Mucosa of rectum (tissue), 2 donors: ENCODE data around the gene PHF21A.

Experiments
- H3K27ac ChIP-seq, 2 donors: one replicate each; pipeline ENCODE4 v1.7.0; 2013; ENCODE audit warnings: inconsistent platforms in 2 of 2, low read depth in 2 of 2, low read length in 2 of 2
- H3K27me3 ChIP-seq, 2 donors: one replicate each; pipeline ENCODE4 v1.7.0; 2013; ENCODE audit warnings: low read length in 2 of 2; ENCODE audit not compliant: control insufficient read depth in 2 of 2, insufficient read depth in 2 of 2
- H3K36me3 ChIP-seq, 2 donors: one replicate each; pipeline ENCODE4 v1.7.0; 2013; ENCODE audit warnings: low read length in 2 of 2; ENCODE audit not compliant: control insufficient read depth in 2 of 2, insufficient read depth in 2 of 2
- H3K4me1 ChIP-seq, 2 donors: one replicate each; pipeline ENCODE4 v1.7.0; 2013; ENCODE audit warnings: low read length in 2 of 2, mild to moderate bottlenecking in 1 of 2; ENCODE audit not compliant: control insufficient read depth in 2 of 2, insufficient read depth in 2 of 2
- H3K4me3 ChIP-seq, 2 donors: one replicate each; pipeline ENCODE4 v1.7.0; 2013; ENCODE audit warnings: low read length in 2 of 2
- H3K9ac ChIP-seq, 2 donors: one replicate each; pipeline ENCODE4 v1.7.0; 2013; ENCODE audit warnings: low read length in 2 of 2, low read depth in 1 of 2, mild to moderate bottlenecking in 1 of 2
- H3K9me3 ChIP-seq, 2 donors: one replicate each; pipeline ENCODE4 v1.7.0; 2013; ENCODE audit warnings: low read length in 2 of 2; ENCODE audit not compliant: control insufficient read depth in 2 of 2
- donor health status: healthy.
- donor health status: Normal muscosa, but diverticular disease.

PHF21A gene

DNA sequence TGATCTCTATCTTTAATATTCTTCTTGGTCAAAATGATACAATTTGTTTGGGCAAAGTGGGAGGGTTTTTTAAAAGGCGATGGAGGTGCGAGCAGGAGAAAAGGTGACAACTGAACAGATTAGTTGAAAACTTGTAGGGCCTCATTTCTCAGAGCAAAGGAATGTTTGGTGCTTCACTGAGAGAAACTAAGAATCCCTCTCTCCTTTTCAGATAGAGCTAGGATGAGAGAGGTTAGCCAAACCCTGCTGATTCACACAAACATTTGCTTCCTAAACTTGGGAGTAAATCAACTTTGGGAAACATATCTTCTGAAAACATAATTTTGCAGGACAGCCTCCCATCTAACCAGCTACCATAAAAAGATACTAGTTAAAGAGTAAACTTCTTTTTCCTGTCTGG is 57.0 kb downstream of the PHF21A start:
- no peak overlapping the region for H3K27ac ChIP-seq
- no peaks in the 10 kb centered on the region for H3K9me3 ChIP-seq
- H3K9ac ChIP-seq: no peak overlapping the region
- no peaks in the 10 kb centered on the region for H3K4me1 ChIP-seq
- H3K4me3 ChIP-seq: no peak overlapping the region
- no peaks in the 10 kb centered on the region for H3K27me3 ChIP-seq
- H3K36me3 ChIP-seq: peaks cover 0 to 7% of the 10 kb centered on the region in 2 donors

DNA sequence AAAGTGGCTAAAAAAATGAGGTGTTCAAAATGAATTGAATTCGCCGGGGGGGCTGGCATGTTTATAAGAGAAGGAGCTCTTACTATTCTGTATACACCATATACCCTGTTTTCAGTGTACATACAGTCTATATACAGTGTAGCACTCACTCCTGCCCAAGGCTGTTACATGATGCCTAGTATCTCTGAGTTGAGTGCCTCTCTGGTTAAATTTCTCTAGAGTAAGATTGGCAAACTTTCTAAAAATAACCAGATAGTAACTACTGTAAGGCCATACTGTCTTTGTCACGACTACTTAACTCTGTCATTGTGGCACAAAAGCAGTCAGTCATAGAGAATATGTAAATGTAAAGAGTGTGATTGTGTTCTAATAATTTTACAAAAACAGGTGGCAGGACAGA is 58.1 kb downstream of the PHF21A start:
- H3K27ac ChIP-seq: no peak overlapping the region
- no peaks in the 10 kb centered on the region for H3K27me3 ChIP-seq
- no peaks in the 10 kb centered on the region for H3K9me3 ChIP-seq
- no peaks in the 10 kb centered on the region for H3K4me1 ChIP-seq
- H3K9ac ChIP-seq: no peak overlapping the region
- H3K4me3 ChIP-seq: no peak overlapping the region
- H3K36me3 ChIP-seq: peaks cover 0 to 7% of the 10 kb centered on the region in 2 donors

DNA sequence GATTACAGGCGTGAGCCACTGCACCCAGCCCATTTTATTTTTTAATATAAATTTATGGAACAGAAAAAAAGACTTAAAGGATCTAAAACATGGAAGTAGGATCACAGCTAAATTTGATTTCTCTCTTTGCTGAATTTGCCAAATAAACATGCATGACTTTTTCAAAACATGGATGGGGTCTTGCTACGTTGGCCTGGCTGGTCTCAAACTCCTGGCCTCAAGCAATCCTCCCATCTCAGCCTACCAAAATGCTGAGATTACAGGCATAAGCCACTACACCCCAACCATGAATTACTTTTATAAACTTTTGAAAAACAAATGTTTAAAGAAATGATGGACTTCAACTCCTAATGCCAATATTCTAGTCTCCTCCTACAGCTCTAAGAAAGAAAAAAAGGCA is 61.2 kb downstream of the PHF21A start:
- H3K27me3 ChIP-seq: no peaks in the 10 kb centered on the region
- no peaks in the 10 kb centered on the region for H3K9me3 ChIP-seq
- H3K36me3 ChIP-seq: peaks cover 0 to 3% of the 10 kb centered on the region in 2 donors
- H3K9ac ChIP-seq: no peak overlapping the region
- no peak overlapping the region for H3K4me3 ChIP-seq
- H3K27ac ChIP-seq: no peak overlapping the region
- no peaks in the 10 kb centered on the region for H3K4me1 ChIP-seq

DNA sequence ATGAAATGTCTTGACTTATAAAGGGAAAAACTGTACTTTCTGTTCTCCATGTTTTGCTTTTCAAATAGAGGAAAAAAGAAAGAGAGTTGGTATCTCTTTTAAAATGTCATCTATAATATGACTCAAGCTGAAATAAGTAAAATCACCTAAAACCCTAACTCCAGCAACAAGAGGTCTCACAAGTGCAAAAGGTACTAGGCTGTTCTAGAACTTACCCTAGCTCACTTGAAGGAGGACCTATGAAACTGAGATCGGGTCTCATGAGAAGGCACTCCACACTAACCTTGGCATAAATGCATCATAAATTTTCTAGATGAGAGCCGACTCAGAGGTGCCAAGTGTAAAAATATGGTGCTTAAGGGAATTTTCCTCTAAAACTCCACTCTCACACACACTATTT is 63.8 kb downstream of the PHF21A start:
- Histone ChIP-seq H3K9me3 (no peaks in the 10 kb centered on the region), H3K27me3 (no peaks in the 10 kb centered on the region), H3K9ac (no peak overlapping the region)

DNA sequence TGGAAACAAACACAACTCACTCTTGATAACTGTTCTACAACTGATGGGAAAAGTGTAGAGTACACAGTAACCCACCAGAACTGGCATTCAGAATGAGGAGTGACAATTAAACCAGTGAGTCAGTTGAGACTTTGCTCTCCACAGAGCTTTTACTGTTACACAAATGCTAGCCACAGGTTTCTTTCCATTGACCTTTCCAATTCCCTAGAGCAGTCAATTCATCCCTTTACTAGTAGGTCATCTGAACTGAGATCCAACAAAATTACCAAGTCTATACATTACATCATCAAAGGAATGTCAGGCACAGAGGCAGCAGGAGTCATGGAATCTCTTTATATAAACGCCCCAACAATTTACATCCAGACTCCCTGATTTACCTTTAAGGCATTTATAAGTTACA is 65.9 kb downstream of the PHF21A start:
- H3K4me1 ChIP-seq: no peaks in the 10 kb centered on the region
- H3K27me3 ChIP-seq: no peaks in the 10 kb centered on the region
- no peak overlapping the region for H3K9ac ChIP-seq
- no peaks in the 10 kb centered on the region for H3K9me3 ChIP-seq
- H3K27ac ChIP-seq: no peak overlapping the region
- H3K4me3 ChIP-seq: no peak overlapping the region
- peaks cover 0 to 4% of the 10 kb centered on the region in 2 donors for H3K36me3 ChIP-seq

More for the DNA sequence above, 63.8 kb downstream of the PHF21A start:
- H3K4me3 ChIP-seq: no peak overlapping the region
- peaks cover 0 to 4% of the 10 kb centered on the region in 2 donors for H3K36me3 ChIP-seq
- no peaks in the 10 kb centered on the region for H3K4me1 ChIP-seq
- no peak overlapping the region for H3K27ac ChIP-seq

DNA sequence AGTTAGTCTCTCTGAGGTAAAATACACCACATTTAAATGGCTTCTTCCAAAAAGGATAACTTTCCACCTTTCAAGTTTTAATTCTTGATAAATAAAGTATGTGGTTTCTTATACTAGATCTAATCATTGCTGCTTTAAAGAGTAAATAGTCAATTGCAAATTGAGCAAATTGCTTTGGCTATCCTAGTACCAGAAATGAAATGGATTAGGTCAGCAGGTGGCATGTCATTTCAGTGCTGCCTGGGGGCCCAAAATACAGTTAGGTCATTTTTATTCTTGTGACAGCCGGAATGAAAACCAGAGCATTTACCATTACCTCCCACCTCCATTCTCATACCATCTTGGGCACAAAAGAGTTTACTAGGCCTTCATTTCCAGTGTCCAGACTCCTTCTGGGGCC is 70.2 kb downstream of the PHF21A start:
- H3K27ac ChIP-seq: no peak overlapping the region
- no peak overlapping the region for H3K9ac ChIP-seq
- peaks cover 0 to 4% of the 10 kb centered on the region in 2 donors for H3K36me3 ChIP-seq
- H3K9me3 ChIP-seq: no peaks in the 10 kb centered on the region
- H3K4me1 ChIP-seq: no peaks in the 10 kb centered on the region
- H3K4me3 ChIP-seq: no peak overlapping the region
- no peaks in the 10 kb centered on the region for H3K27me3 ChIP-seq

DNA sequence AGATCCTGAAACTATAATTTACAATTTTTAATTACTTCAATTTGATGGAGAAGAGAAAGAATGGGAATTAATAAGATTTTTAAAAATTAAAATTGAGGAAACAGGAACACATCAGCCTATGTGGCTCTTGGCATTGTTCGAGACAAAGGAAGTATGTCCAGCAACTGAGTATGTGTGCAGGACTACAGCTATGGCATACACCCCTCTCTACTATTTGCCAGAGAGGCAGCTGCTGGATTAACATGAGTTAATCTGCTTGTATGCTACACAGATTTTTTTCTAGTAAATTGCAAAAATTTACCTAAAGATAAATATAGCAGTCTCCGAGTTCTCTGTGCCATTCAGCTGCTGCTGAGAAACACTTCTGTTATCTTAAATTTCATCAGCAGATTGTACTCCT is 70.6 kb downstream of the PHF21A start:
- Histone ChIP-seq H3K4me1 (no peaks in the 10 kb centered on the region), H3K36me3 (peaks cover 0 to 4% of the 10 kb centered on the region in 2 donors), H3K9me3 (no peaks in the 10 kb centered on the region), H3K27me3 (no peaks in the 10 kb centered on the region), H3K27ac (no peak overlapping the region), H3K4me3 (no peak overlapping the region), H3K9ac (no peak overlapping the region)

DNA sequence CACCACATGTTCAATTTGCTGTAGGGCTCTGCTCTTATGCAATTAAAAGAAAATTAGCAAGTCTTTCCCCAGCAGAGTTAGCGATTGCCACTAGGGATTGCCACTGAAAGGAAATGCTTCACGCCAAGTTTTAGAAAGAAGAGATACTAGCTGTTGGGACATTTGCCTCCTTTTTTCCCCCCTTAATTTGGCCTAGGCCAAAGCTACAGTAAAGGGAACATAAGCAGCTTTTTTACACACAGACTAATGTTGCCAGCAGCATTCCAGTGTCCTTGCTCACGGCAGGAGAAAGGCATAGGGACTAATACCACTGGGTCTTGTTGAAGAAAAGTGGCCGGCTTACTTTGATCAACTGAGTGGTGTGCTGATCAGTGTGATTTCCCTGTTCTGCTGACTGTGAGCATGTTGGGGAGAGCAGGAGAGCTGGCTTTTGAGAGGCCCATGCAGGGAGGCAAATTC is 71.2 kb downstream of the PHF21A start:
- Histone ChIP-seq H3K9me3 (no peaks in the 10 kb centered on the region), H3K36me3 (peaks cover 0 to 4% of the 10 kb centered on the region in 2 donors), H3K27me3 (no peaks in the 10 kb centered on the region), H3K27ac (no peak overlapping the region), H3K9ac (no peak overlapping the region), H3K4me3 (no peak overlapping the region), H3K4me1 (peaks cover 0 to 2% of the 10 kb centered on the region in 2 donors)

DNA sequence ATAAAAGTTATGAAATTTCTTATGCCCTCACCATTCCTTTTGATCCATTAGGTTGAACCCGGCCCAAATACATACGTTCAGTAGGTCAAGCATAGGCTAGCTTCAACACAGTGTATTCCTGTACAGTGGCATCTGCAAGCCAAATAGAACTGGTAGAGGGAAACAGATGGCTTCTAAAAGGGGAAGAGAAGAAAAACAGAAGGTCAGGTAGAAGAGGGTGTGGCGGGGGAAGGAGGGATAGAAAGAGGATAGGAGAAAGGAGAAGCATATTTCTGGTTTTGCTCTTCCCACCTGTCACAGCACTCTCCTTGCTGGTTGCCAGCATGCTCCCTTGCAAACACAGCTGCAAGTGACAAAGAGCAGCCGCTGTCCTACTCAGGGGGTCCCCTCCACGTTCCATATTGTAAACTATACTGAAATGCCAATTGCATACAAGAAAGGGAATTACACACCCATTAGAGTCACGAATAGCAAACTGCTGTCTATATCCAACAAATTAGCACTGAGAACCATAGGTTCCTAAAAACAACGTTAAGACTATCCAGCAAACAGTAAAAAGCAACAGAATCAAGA is 71.8 kb downstream of the PHF21A start:
- no peaks in the 10 kb centered on the region for H3K27me3 ChIP-seq
- no peaks in the 10 kb centered on the region for H3K9me3 ChIP-seq
- no peak overlapping the region for H3K4me3 ChIP-seq
- H3K36me3 ChIP-seq: peaks cover 0 to 4% of the 10 kb centered on the region in 2 donors
- peaks cover 0 to 2% of the 10 kb centered on the region in 2 donors for H3K4me1 ChIP-seq
- H3K27ac ChIP-seq: no peak overlapping the region
- no peak overlapping the region for H3K9ac ChIP-seq

DNA sequence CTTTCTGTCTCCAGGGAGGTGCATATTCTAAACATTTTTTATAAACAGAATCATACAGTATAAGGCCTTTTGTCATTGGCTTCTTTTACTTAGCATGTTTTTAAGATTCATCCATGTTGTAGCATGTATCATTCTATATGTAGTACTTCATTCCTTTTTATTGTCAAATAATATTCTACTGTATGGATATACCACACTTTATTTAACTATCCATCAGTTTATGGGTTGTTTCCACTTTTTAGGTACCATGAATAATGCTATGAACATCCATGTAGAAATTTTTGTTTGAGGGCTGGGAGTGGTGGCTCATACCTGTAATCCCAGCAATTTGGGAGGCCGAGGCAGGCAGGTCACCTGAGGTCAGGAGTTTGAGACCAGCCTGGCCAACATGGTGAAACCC is 73.1 kb downstream of the PHF21A start:
- Histone ChIP-seq H3K27ac (no peak overlapping the region), H3K36me3 (no peaks in the 10 kb centered on the region), H3K4me3 (no peak overlapping the region), H3K9me3 (no peaks in the 10 kb centered on the region), H3K9ac (no peak overlapping the region), H3K4me1 (peaks cover 0 to 2% of the 10 kb centered on the region in 2 donors), H3K27me3 (no peaks in the 10 kb centered on the region)

DNA sequence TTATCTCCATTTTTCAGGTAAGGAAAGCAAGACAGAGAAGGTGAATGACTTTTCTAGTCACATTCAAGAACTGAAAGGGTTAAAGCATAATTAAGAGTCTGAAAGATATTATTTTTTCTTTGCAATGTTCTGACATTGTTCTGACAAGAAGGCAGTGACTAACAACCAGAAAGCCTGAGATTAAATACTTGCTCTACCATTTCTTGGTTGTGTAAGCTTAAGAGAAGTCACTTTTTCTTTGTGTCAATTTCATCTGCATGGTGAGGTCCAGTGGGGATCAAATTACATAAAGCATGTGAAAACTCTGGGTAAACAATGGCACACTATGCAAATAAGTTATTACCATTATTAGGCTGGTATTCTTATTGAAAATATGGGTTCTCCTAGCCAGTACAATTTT is 73.7 kb downstream of the PHF21A start:
- Histone ChIP-seq H3K27ac (no peak overlapping the region), H3K4me1 (peaks cover 0 to 2% of the 10 kb centered on the region in 2 donors), H3K9ac (no peak overlapping the region)

More for the DNA sequence above, 73.7 kb downstream of the PHF21A start:
- Histone ChIP-seq H3K4me3 (no peak overlapping the region), H3K36me3 (no peaks in the 10 kb centered on the region), H3K27me3 (no peaks in the 10 kb centered on the region), H3K9me3 (no peaks in the 10 kb centered on the region)
